HUDEP-2 (cell line): ENCODE results near the gene DLST.

Experiments used
- DNase-seq, 76 experiments: peaks; one replicate each; lab custom pipeline; 2025; ENCODE audit not compliant: unreplicated experiment in 76 of 76; lab: John Stamatoyannopoulos, UW

The DLST gene

GRCh38 chr14:74881431-74882102 is at the start of gene DLST:
TSS of gene DLST (plus strand) at chr14:74881916. CDS start at chr14:74881954, 38 bp downstream.
- DNase-seq = peak in 73 of 76 experiments; percentile 15 to 89 (median 76)

GRCh38 chr14:74832849-74833248 is 48.9 kb upstream of the DLST start:
- no peak for DNase-seq

GRCh38 chr14:74834692-74835392 is 46.9 kb upstream of the DLST start:
- DNase-seq = no peak

- DNase-seq = no peak
Measured at GRCh38 chr14:74835645-74836250, 46.0 kb upstream of the DLST start.

DNA sequence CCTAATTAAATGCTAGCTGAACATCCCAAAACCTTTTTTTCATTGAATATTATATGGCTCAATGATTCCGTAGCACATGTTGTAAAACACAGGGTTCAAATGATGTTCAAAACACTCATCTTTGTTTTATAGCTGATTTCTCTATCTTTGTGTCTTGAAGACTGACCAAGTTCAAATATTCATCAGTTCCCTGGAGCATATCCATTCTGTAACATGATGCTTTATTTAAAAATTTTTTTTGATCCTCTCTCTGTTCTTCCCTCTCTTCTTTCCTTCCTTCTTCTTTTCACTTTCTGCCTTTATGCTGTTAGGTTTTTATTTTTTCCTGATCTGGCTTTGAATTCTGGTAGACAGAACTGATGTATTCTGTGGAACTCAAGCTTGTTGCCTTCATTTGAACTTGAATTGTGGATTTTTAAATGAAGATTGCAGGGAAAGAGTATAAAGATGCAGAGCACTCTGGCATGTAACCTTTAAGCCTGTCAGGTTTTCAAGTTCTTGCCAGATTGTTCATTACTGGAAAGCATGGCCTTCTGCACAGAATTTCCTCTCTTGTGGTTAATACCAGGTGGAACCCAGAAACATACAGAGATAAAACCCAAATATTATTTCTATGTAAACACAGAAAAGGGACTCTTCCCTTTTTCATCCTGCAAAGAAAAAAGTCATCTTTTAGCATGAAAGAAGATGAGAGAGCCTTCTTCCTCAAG is 45.3 kb upstream of the DLST start:
- DNase-seq = no peak

DNA sequence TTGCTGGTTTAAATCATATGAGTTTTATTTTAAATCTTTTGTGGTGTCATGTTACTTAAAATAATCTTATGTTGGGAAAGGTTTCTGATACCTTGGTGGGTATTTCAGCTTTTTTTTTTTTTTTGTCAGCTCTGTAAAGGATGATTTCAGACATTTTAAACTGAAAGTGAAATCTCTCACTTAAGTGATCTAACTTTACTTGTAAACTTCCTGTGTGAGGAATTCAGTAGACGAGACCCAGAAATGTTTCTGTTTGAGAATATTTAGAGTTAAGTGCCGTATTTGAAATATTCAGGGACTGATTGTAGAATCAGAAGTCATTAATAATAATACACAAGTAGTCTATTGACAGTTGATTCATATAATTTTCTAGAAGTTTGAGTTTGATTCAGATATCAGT is 43.5 kb upstream of the DLST start:
- no peak for DNase-seq

DNA sequence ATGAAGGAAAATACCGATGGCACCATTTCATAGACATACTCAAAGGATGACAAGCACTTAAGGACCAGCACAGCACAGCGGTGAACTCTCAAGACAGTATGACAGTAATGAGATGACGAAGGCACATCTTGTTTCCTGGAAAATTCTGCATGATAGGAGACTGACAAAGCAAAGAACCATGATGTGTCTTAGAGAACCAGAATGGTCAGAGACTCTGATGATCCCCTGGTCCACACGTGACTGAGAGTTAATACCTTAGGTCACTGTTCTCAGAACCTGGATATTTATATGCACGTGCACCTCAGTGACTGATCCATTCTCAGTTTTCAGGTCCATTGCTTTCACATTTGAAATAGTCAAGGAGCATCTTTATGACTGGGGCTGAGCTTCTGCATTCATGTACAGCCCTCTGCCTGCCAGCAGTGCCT is 41.1 kb upstream of the DLST start:
- no peak for DNase-seq

- no peak for DNase-seq
Measured at GRCh38 chr14:74841230-74842207, 40.2 kb upstream of the DLST start.

- DNase-seq = no peak
Measured at GRCh38 chr14:74843653-74844052, 38.1 kb upstream of the DLST start.

DNA sequence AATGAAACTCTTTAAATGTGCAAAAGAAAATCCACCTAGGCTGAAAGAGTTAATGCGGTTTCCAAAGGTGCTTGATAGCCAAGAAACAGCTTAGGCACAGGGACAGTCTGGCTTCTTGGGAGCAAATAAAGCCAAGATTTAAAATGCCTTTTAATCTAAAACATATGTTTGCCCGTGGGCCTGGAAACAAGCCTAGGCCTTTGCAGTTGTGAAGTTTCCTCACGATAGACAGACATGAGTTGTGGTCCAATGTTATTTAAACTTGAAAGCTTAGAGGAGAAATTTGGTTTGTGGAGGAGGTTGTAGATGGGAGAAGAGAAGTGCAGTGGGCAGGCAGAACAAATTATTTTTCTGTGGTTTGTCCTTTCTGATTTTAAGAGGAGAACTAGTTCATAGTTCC is 35.5 kb upstream of the DLST start:
- no peak for DNase-seq

- DNase-seq = peak in 12 of 76 experiments; percentile 3 to 47 (median 20)
Measured at GRCh38 chr14:74846968-74847665, 34.6 kb upstream of the DLST start.

- no peak for DNase-seq
Measured at GRCh38 chr14:74848768-74849167, 32.9 kb upstream of the DLST start.

DNA sequence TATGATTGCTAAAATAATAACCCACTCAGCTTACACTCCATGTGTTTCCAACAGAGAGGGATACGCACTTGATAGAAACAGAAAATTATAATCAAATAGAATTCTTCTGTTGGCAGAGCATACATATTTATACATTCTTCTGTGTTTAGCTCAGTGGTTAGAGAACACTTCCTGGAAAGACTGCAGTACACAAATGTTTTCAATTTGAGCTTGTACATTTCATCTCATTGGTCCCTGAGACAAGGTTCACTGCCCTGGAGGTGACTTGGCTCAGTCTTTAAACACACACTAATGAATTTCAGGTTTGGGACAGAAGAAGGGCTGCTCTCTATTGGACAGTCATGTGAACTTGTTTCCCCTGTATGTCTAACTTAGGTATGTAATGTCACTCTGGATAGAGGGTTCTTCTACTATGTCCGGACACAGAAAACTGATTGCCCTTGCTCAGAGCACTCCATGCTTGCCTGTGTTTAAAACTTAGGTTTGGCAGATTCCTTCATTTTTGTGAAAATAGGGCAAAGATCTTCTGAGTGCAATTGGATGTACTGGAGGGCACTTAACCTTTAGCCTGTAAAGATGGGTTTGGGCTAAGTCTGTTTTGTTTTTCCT is 28.7 kb upstream of the DLST start:
- DNase-seq = no peak

- DNase-seq = peak in 3 of 76 experiments; percentile 2 to 16 (median 8)
Measured at GRCh38 chr14:74853581-74853980, 28.1 kb upstream of the DLST start.

GRCh38 chr14:74855021-74855420 is 26.7 kb upstream of the DLST start:
- no peak for DNase-seq

GRCh38 chr14:74855945-74856344 is 25.8 kb upstream of the DLST start:
- no peak for DNase-seq

- DNase-seq = no peak
Measured at GRCh38 chr14:74856366-74856765, 25.4 kb upstream of the DLST start.

GRCh38 chr14:74858022-74858421 is 23.7 kb upstream of the DLST start:
- no peak for DNase-seq
